Keratinocyte (primary cell): ENCODE results near the gene ALDOB. TPM values are rescaled to one million over a fixed set of nuclear protein-coding genes. Genes with fewer than 3 reads are reported as not detected.

ENCODE experiments used
- DNase-seq: peaks from one replicate; pipeline ENCODE4 v3.0.0-alpha.2; 2011; ENCODE audit warnings: low read depth, missing footprints, low spot score
- FAIRE-seq: peaks from 2 replicates; lab custom pipeline; 2011; peaks lifted over from hg19 to GRCh38; lab: Jason Lieb, UNC
- H2AFZ ChIP-seq: 2 replicates; pipeline ENCODE4 v1.6.0; 2012; ENCODE audit warnings: low read length, control low read depth, inconsistent platforms; ENCODE audit not compliant: control insufficient read depth
- H3K27ac ChIP-seq: 2 replicates; pipeline ENCODE4 v1.5.1; 2011; ENCODE audit warnings: low read length; ENCODE audit not compliant: control insufficient read depth, insufficient read depth
- H3K27me3 ChIP-seq: 3 replicates; pipeline ENCODE4 v1.6.0; 2011; ENCODE audit warnings: low read length; ENCODE audit not compliant: control insufficient read depth, insufficient read depth; ENCODE audit errors: extremely low read depth
- H3K36me3 ChIP-seq, 2 experiments: 2 replicates in 1 of 2; 3 replicates in 1 of 2; pipeline ENCODE4 v1.5.1; 2011; ENCODE audit warnings: low read length in 2 of 2, mild to moderate bottlenecking in 1 of 2; ENCODE audit not compliant: control insufficient read depth in 2 of 2, insufficient read depth in 2 of 2; ENCODE audit errors: extremely low read depth in 1 of 2
- H3K4me1 ChIP-seq: 3 replicates; pipeline ENCODE4 v1.5.1; 2011; ENCODE audit warnings: low read length; ENCODE audit not compliant: control insufficient read depth, insufficient read depth; ENCODE audit errors: extremely low read depth
- H3K4me2 ChIP-seq: 3 replicates; pipeline ENCODE4 v1.6.0; 2011; ENCODE audit warnings: low read depth, low read length; ENCODE audit not compliant: control insufficient read depth, insufficient read depth; ENCODE audit errors: extremely low read depth
- H3K4me3 ChIP-seq, 3 experiments: fragments of 200-600 bp in 1 of 3; sonication (generic) in 1 of 3; 2 replicates in 2 of 3; 3 replicates in 1 of 3; pipeline ENCODE4 v1.5.1; 2011 to 2016; ENCODE audit warnings: low read length in 3 of 3, mild to moderate bottlenecking in 3 of 3, control low read depth in 2 of 3, inconsistent platforms in 1 of 3, low read depth in 1 of 3, mixed read lengths in 1 of 3, mixed run types in 1 of 3, moderate library complexity in 1 of 3; ENCODE audit not compliant: control insufficient read depth in 2 of 3, insufficient read depth in 2 of 3; ENCODE audit errors: extremely low read depth in 1 of 3
- H3K79me2 ChIP-seq: 2 replicates; pipeline ENCODE4 v1.6.0; 2012; ENCODE audit warnings: low read length; ENCODE audit not compliant: control insufficient read depth, insufficient read depth
- H3K9ac ChIP-seq: 3 replicates; pipeline ENCODE4 v1.6.0; 2011; ENCODE audit warnings: low read length; ENCODE audit not compliant: control insufficient read depth, insufficient read depth; ENCODE audit errors: extremely low read depth
- H3K9me1 ChIP-seq: 3 replicates; pipeline ENCODE4 v1.6.0; 2011; ENCODE audit warnings: low read length; ENCODE audit not compliant: control insufficient read depth, insufficient read depth; ENCODE audit errors: extremely low read depth
- H3K9me3 ChIP-seq: 2 replicates; pipeline ENCODE4 v1.5.1; 2012; ENCODE audit warnings: low read depth, low read length; ENCODE audit not compliant: control insufficient read depth
- H4K20me1 ChIP-seq: 3 replicates; pipeline ENCODE4 v1.6.0; 2011; ENCODE audit warnings: low read length; ENCODE audit not compliant: control insufficient read depth, insufficient read depth; ENCODE audit errors: extremely low read depth
- EZH2 ChIP-seq: IDR thresholded peaks from one replicate; pipeline ENCODE4 v1.6.1; 2012; ENCODE audit warnings: inconsistent platforms, mild to moderate bottlenecking, low read length, moderate library complexity
- dilution Hi-C: fragments of 300-500 bp; cut with MboI; formaldehyde crosslinking; loops from one replicate; pipeline ENCODE4 v1.7.0; 2020; ENCODE audit warnings: low sequenced_read_pairs; ENCODE audit not compliant: extremely low pct_ligation_motif_present
- polyA plus RNA-seq, 5 experiments: library from polyadenylated mRNA; depleted of rRNA in 3 of 5; stranded (reverse) in 3 of 5; stranded (forward) in 1 of 5; unstranded in 1 of 5; fragments of >200 nt; gene quantifications; 1 replicate in 1 of 5; 2 replicates in 3 of 5; 3 replicates in 1 of 5; pipeline versions ENCODE4 v1.2.1 to v1.2.3, GENCODE V29; 2011 to 2012; ENCODE audit warnings: missing spikeins in 2 of 5, low read depth in 1 of 5, low replicate concordance in 1 of 5
- TF ChIP-seq, protein P1 (sequence below), 3 experiments: IDR thresholded peaks in 1 of 3; conservative IDR thresholded peaks in 1 of 3; optimal IDR thresholded peaks in 1 of 3; 2 replicates in 2 of 3; 3 replicates in 1 of 3; pipeline versions ENCODE3 to v1.5.1; 2011; ENCODE audit warnings: low read length in 3 of 3, mild to moderate bottlenecking in 3 of 3, moderate library complexity in 2 of 3, control low read depth in 1 of 3, inconsistent platforms in 1 of 3; ENCODE audit not compliant: insufficient read depth in 2 of 3; ENCODE audit errors: extremely low read depth in 1 of 3

Gene ALDOB
- polyA plus RNA-seq, 1 donor (not counting 4 experiments of a cell fraction or from before 2014, with no cell fraction given) = not detected

DNA sequence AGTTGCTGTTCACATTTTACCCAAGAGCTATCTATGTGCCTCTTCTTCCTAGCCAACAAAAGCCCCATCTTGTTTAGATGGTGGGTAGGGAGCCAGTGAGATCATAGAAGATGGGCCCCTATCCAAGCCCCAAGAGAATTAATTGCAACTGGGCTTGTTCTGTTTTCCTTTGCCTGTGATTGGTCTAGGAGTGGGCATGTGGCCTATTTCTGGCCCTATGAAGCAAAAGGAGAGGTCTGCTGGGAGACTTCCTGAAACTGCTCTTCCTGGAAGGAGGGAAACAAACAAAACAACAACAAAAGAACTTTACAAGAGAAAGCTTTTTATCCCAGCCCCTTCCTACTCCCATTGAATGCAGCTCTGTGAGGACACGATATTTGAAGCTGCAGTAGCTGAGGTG lies 32.5 kb upstream of the ALDOB start:
- Histone ChIP-seq H3K9me1 (no peaks in the 10 kb centered on the region), H3K9ac (no peak overlapping the region), H3K27me3 (no peaks in the 10 kb centered on the region), H3K9me3 (no peaks in the 10 kb centered on the region), H3K27ac (no peak overlapping the region), H3K36me3 (peaks cover 0 to 2% of the 10 kb centered on the region in 2 experiments), H3K4me2 (no peak overlapping the region), H3K4me3 (no peak overlapping the region), H3K79me2 (no peaks in the 10 kb centered on the region), H3K4me1 (peaks cover 18% of the 10 kb centered on the region), H2AFZ (no peak overlapping the region), H4K20me1 (no peaks in the 10 kb centered on the region)
- DNase-seq (no peak), FAIRE-seq (no peak)
- dilution Hi-C loops = no loop called here
- no peak for TF ChIP-seq EZH2
- TF ChIP-seq, protein P1, sequence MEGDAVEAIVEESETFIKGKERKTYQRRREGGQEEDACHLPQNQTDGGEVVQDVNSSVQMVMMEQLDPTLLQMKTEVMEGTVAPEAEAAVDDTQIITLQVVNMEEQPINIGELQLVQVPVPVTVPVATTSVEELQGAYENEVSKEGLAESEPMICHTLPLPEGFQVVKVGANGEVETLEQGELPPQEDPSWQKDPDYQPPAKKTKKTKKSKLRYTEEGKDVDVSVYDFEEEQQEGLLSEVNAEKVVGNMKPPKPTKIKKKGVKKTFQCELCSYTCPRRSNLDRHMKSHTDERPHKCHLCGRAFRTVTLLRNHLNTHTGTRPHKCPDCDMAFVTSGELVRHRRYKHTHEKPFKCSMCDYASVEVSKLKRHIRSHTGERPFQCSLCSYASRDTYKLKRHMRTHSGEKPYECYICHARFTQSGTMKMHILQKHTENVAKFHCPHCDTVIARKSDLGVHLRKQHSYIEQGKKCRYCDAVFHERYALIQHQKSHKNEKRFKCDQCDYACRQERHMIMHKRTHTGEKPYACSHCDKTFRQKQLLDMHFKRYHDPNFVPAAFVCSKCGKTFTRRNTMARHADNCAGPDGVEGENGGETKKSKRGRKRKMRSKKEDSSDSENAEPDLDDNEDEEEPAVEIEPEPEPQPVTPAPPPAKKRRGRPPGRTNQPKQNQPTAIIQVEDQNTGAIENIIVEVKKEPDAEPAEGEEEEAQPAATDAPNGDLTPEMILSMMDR (optimal IDR thresholded peaks at IDR 0.05 in 1 of 3, IDR thresholded peaks at IDR 0.05 in 1 of 3, conservative IDR thresholded peaks at IDR 0.05 in 1 of 3; ENCODE audit: extremely low read depth in 1 of 3, insufficient read depth in 2 of 3, low read length in 3 of 3) = no peak

DNA sequence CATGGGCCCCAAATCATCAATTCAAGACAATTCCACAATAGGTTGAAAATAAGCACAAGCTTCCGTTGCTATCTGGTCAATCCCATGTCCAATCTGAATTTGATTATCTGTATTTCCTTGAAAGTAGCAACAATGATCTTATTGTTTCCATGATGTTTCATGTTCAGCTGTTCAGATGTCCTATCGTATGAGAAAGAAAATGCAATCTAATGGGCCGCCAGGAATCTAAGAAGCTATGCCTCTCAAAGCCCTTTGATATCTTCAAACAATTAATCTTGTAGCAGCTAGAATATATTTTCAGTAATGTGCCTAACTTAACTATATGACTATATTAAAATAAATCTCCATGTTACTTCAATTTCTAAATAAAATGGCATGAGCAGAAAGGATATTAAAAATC lies 32.1 kb upstream of the ALDOB start:
- no peaks in the 10 kb centered on the region for H4K20me1 ChIP-seq
- dilution Hi-C loops = no loop called here
- H3K9ac ChIP-seq = no peak overlapping the region
- H3K27me3 ChIP-seq = no peaks in the 10 kb centered on the region
- no peak overlapping the region for H3K4me3 ChIP-seq
- H3K9me1 ChIP-seq = no peaks in the 10 kb centered on the region
- H3K9me3 ChIP-seq = no peaks in the 10 kb centered on the region
- H3K4me1 ChIP-seq = peaks cover 18% of the 10 kb centered on the region
- H3K79me2 ChIP-seq = no peaks in the 10 kb centered on the region
- H3K4me2 ChIP-seq = no peak overlapping the region
- FAIRE-seq (no peak), DNase-seq (no peak)
- H3K36me3 ChIP-seq = peaks cover 0 to 2% of the 10 kb centered on the region in 2 experiments
- no peak overlapping the region for H3K27ac ChIP-seq
- H2AFZ ChIP-seq = no peak overlapping the region
- no peak for TF ChIP-seq EZH2

DNA sequence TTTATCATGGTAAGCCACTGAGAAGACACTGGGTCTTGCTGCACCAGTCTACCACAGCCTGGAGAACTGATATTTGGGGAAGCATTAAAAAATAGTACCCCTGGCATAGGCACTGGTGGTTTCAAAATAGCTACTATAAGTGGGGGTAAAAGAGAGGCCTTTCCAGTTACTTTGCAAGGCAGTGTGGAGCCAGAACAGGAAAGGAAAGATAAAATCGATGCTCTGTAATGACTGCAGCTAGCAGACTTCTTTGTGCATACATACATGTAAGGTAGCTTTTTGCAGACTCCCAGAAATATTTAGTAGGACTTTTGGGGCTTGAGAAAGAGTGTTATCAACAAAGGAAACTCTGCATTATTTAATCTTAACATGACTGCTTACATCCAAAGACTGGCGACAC lies 31.3 kb upstream of the ALDOB start:
- TF ChIP-seq, protein P1 (optimal IDR thresholded peaks at IDR 0.05 in 1 of 3, IDR thresholded peaks at IDR 0.05 in 1 of 3, conservative IDR thresholded peaks at IDR 0.05 in 1 of 3; ENCODE audit: extremely low read depth in 1 of 3, insufficient read depth in 2 of 3, low read length in 3 of 3) = no peak
- TF ChIP-seq EZH2 = no peak
- peaks cover 18% of the 10 kb centered on the region for H3K4me1 ChIP-seq
- dilution Hi-C loops = no loop called here

More for the DNA sequence above, 31.3 kb upstream of the ALDOB start:
- Histone ChIP-seq H3K9me1 (no peaks in the 10 kb centered on the region), H2AFZ (no peak overlapping the region), H3K27me3 (no peaks in the 10 kb centered on the region), H3K4me2 (no peak overlapping the region), H4K20me1 (no peaks in the 10 kb centered on the region), H3K4me3 (no peak overlapping the region), H3K36me3 (peaks cover 0 to 2% of the 10 kb centered on the region in 2 experiments), H3K9ac (no peak overlapping the region), H3K79me2 (no peaks in the 10 kb centered on the region), H3K27ac (no peak overlapping the region), H3K9me3 (no peaks in the 10 kb centered on the region)
- DNase-seq (no peak), FAIRE-seq (no peak)
